Stimulated activated naive CD8-positive, alpha-beta T cell treated with anti-CD3 and anti-CD28 coated beads, Interleukin-15, Interleukin-2, amounts not matched to agents 100 U/mL and 50 U/mL, for 24 hours (primary cell): Measurements from ENCODE around the gene RASGRF2.

Experiments used
- ATAC-seq: fragments of 150-1000 bp; cut with Tn5 transposase; one replicate; pipeline ENCODE4 v1.10.0; 2021
- DNase-seq: peaks from one replicate; pipeline ENCODE4 v3.0.0; 2021

Gene RASGRF2

DNA sequence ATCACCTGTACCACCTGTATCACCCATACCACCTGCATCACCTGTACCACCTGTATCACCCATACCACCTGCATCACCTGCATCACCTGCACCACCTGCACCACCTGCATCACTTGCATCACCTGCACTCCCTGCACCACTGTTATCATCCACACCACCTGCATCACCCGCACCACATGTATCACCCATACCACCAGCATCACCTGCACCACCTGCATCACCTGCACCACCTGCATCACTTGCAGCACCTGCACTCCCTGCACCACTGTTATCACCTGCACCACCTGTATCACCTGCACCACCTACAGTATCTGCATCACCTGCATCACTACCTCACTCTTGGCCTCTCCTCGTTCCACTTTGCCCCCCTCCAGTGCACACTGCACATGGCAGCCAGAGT lies 209.8 kb downstream of the RASGRF2 start:
- DNase-seq (no peak), ATAC-seq (no peak)

DNA sequence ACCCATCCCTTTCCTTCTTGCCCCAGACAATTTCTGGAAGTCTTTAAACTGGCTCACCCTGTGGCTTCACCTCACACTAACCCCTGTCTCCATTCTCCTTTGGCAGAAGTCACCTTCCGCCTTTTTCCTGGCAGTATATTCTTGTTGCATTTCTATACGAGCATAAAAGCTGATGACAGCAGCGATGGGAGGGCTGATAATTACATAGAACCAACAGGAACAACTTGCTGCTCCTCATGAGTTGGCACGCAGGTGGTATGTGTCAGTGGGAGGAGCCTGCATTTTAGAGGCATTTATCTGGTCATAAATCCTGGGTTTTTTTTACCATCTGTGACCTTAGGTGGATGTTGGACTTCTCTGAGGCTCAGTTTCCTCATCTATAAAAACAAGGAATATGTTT lies 211.6 kb downstream of the RASGRF2 start:
- ATAC-seq (no peak), DNase-seq (no peak)

- ATAC-seq (no peak), DNase-seq (no peak)
Measured at GRCh38 chr5:81172710-81173109, 212.5 kb downstream of the RASGRF2 start.

- no peak for DNase-seq
- no peak for ATAC-seq
Measured at GRCh38 chr5:81177061-81177460, 216.9 kb downstream of the RASGRF2 start.

DNA sequence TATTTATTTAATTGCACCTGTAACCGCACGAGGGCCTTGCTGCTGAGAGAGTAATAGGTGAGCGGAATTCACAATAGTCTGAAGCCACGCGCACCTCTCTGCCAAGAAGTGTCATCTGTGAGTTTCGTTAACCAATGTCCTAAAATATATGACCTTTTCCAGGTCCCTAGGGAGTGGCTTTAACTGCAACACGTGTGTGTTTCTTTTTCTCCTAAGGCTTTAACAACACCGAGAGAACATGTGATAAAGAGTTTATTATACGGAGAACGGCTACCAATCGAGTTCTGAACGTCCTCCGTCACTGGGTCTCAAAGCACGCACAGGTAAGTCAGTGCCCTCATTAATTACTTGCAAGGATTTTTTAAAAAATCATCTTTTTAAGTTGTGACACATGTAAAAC lies 219.8 kb downstream of the RASGRF2 start:
- DNase-seq: no peak

GRCh38 chr5:81180780-81181460 lies 220.8 kb downstream of the RASGRF2 start:
- ATAC-seq (no peak), DNase-seq (no peak)

More for the DNA sequence above, 219.8 kb downstream of the RASGRF2 start:
- ATAC-seq: no peak

DNA sequence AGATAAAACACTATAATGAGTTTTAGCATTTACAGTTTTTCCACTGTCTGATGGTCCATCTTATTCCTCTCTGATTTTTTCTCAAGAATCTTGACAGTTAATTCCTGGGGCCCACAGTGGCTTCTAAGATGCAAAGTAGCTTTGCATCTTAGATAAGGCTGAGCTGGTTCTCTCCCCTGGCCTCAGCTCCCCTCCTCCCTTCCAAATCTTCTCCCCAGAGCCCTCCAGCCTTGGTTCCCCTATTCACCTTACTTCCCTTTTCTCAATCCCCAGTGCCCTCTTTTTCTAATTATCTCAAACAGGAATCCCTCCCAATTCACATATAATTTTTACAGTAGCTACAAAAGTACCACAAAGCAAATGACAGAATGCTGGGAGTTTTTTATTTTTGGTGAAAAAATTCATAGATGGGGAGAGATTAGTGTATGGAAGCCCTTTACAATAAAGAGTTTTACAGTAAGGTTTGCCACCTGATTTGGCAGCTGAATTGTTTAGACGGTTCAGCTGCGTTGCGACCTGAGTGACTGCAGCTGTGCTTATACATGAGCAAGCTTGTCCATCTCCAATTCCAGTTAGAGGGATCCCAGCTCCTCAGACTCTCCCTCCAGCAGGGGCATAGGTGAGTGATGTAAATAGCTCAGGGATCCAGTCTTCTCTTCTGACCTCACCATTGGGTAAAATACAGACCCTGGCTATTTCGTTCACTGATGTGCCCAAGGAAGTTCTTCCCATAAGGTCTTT lies 221.6 kb downstream of the RASGRF2 start:
- ATAC-seq (no peak), DNase-seq (no peak)

DNA sequence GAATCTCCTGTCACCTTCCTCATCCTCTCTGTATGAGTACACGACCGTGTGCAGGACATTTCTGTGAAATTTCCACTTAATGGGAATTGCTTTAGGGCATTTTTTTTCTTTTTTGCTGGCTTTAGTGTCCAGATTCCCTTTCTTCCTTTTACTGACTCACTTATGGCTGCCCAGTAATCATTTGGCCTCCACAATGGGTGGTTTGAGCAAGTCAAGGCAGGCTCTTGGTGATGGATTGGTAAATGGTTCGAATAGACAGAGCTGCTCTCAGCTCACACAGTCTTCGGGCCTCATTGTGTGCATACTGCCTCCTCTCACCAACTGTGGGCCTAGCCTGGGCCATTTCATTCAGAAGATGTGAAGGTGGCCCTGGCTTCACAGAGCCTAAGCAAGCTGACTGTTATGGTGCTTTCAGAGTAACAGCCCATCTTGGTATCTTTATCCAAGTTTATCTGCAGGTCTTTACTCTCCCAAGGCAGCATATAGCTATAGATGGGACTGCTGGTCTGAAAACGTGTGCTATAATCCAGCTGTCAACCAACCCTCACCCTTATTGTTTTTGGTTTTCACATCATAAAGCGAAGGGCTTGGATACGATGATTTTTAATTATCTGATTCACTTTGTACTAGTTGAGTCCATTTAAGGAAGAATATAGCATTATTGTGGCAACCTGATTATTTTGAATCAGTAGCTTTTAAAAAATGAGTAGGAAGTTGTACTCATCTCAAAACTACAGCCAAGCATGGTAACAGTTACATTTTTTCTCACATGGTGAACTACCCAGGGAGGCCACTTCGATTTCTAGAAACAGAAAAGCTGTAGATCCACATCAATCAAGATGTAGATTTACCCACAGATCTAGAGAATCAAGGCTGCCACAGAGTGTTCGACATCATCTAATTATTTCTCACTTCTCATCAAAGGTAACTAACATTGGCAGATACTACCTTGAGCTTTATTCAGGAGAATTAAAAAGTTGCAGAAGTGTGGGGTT lies 222.5 kb downstream of the RASGRF2 start:
- ATAC-seq (no peak), DNase-seq (no peak)

DNA sequence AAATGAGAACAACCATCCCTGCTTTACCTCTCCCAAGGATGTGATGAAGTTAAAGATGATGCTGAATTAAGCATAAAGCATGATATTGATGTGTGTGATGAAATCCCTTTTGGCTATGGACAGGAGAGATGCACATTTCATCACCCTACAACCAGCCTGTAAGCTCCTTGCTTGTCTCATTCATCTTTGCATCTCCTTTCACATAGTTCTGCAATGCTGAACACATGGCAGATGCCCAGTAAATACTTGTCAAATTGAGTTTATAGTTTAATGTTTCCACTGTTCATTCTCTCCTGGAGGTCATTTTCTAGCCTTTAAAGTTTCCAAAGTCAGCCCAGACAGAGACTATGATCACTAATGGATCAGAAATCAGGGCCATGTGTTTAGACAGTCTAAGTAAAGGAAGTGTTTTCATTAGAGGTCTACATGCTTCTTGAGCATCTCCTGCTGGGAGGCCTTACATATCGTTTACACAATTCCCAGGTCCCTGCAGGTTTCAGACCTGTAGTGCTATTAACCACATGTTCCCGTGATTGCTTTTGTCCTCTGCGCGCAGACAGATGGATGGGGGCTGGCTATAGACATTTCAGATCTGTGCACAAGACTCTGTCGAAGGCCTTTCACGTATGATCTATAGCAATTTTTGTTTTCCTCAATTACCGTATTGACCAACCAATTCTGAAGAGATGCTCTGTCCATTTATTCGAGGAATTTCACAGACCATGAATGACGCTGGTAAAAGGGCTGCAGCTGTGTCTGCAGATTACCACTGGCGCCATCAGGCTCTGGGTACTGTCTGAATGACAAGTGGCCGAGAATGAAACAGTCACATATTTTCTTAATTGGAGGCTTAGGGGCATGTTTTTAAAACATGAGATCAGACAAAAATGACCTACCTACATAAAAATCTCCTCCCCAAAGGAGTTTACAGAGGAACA lies 223.9 kb downstream of the RASGRF2 start:
- DNase-seq (no peak), ATAC-seq (no peak)

- no peak for DNase-seq
- no peak for ATAC-seq
Measured at GRCh38 chr5:81184749-81185110, 224.6 kb downstream of the RASGRF2 start.

- ATAC-seq: no peak
- DNase-seq: no peak
Measured at GRCh38 chr5:81187885-81188284, 227.7 kb downstream of the RASGRF2 start.

DNA sequence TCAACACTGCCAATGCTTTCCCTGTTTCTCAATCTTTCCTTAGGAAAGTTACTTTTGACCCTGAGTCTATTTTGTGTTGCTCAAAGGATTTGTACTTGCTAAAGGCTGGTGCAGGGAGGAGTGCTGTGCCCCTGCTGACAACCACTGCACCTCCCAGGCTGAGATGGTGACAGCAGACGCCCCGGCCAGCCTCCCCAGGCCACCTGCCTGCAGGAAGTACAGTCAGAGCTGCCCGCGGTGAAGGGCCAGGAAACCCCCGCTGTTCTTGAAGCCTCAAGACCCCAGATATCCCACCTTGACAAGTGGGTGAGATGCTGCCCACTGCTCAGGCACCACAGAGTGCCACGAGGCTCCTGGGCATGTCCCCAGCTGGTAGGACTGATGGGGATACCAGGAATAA lies 228.8 kb downstream of the RASGRF2 start:
- no peak for ATAC-seq
- no peak for DNase-seq

DNA sequence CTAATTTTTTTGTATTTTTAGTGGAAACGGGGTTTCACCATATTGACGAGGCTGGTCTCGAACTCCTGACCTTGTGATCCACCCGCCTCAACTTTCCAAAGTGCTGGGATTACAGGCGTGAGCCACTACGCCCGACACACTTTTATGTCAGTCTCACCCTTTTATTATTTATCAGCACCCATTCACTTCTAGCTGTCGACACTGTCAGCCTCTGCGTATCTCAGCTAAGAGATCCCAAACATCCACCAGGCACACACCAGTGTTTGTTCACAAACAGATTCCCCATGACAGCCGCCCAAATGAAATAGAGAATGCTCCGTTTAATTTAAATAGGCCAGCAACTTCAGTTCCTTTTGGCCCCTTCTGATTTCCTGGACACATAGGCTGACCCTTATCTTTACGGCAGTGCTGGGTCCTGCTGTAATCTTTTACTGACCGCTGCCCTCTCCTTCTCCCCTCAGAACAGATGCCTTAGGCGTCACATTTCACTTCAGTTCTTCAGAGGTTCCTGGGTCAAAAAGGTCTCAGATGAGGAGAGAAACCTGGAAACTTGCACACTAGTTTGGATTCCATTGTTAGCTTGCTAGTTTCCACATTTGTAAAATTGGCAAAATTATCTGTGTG lies 229.8 kb downstream of the RASGRF2 start:
- ATAC-seq: no peak
- DNase-seq: no peak

GRCh38 chr5:81191726-81192372 lies 231.7 kb downstream of the RASGRF2 start:
- no peak for ATAC-seq
- no peak for DNase-seq

DNA sequence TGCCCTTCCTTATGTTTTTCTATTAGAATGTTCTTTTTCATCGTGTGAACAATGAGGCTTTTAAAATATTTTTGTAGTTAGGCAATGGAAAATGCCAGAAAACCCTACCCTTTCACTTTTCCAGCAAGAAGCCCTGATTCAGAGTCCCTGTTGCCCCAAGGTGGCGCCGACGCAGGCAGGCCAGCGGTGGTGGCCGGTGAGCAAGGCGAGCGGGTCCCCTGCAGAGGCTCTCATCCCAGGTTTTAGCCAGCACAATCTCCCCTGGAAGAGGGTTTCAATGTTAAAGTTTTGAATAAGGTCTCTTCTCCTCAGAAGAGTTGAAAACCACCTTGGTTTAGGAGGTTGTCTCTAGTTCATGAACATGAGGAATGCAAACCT lies 232.2 kb downstream of the RASGRF2 start:
- DNase-seq: no peak
- ATAC-seq: no peak

DNA sequence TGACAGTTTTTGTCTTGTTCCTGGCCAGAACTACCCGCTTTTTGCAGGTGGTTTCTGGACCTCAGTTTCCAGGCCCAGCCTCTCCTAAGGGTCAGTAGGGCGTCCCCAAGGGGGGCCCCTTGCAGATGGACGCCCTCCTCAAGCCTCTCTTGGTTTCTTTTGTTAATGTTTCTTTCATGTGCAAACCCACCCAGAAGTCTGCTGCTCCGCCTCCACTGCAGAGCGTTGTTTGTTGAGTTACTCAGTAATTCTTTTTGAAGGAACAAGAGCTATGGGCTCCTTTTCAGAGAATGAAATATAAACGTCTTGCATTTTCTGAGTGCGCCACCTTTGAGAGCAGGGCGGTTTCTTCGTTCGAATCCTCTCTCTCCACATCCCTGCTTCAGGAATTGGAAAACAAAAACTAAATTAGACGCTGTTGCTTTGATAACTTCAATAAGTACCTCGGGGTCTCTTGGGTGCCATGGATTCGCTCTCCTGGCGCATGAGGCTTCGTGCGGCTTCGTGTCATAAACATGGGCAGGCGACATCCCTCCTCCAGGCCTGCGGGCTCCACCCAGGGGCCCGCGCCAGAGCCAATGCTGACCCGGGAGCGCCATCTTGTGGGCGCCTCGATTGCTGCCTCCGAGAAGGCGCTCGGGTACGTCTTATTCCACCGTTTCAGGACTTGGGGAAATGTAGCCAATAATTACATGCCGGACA lies 234.6 kb downstream of the RASGRF2 start:
- ATAC-seq (peak; percentile 99), DNase-seq (peak; percentile 90)

DNA sequence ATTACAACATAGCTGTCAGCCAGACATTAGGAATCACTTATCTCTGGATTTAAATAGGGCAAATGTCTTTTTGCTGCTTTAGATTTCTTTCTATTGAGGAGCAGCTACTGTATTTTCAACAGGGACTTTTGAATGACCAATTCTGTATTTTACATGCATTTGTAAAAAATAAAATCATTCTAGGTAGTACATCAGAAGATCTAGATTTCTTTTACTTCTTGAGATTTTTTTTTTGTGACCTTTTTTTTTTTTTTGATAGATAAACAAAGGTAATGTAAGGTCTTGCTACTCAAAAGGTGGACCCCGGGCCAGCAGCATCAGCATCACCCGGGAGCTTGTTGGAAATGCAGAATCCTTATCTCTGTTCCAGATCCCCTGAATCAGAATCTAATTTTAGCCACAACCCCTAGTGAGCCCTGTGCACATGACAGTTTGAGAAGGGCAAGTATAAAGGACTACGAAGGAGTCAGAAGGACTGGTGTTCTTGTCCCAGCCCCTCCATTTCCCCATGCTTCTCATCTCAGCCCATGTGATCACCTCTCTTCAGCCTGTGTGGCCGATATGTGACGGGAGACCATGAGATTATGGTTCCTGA lies 235.3 kb downstream of the RASGRF2 start:
- DNase-seq (no peak), ATAC-seq (no peak)

GRCh38 chr5:81202655-81203054 lies 242.5 kb downstream of the RASGRF2 start:
- DNase-seq: no peak
- no peak for ATAC-seq

DNA sequence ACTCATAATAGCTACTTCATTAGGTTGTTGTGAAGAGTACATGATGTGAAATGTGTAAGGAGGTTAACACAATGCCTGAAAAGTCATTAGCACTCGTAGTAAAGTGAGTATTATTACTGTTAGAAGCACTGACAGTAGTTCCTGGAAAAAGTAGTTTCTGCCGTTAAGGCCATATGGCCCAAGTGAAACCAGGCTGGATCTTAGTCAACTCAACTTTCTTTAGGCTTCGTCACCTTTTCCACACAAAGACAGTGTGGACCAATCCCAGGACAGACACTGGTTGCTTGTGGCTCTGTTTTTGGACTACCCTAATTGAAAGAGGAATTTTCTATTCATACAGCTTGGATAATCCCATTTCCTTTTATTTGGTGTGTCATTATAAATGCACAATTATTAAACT lies 243.6 kb downstream of the RASGRF2 start:
- no peak for DNase-seq

GRCh38 chr5:81204205-81204604 lies 244.0 kb downstream of the RASGRF2 start:
- ATAC-seq: no peak
- no peak for DNase-seq

More for the DNA sequence above, 243.6 kb downstream of the RASGRF2 start:
- ATAC-seq: no peak
